IMR-90 (cell line): ENCODE data around the gene TMEM9. TPM values are rescaled to one million over a fixed set of nuclear protein-coding genes. Genes with fewer than 3 reads are reported as not detected.

Experiments used
- ATAC-seq: fragments of 200-7000 bp; cut with Tn5 transposase; 2 replicates; pipeline ENCODE4 v1.9.1; 2020; ENCODE audit warnings: low read depth, mild to moderate bottlenecking, moderate library complexity
- BruUV-seq: library from RNA; stranded (reverse); fragments of 400-500 nt; replicated peaks from 2 replicates; lab custom pipeline; 2021; lab: Mats Ljungman, UMichigan
- CTCF ChIA-PET: fragments of 300-600 bp; formaldehyde crosslinking; extraction: SDS; loops from one replicate; lab custom pipeline; 2021; ENCODE audit warnings: antibody characterized with exemption; lab: Yijun Ruan, JAX
- POLR2A ChIA-PET: fragments of 300-600 bp; sonication (Branson Sonifier 250); formaldehyde crosslinking; loops from one replicate; lab custom pipeline; 2022; ENCODE audit warnings: antibody characterized with exemption; ENCODE audit not compliant: unreplicated experiment; lab: Charles Lee
- DNase-seq: peaks from one replicate; pipeline ENCODE4 v3.0.0; 2013
- H2AFZ ChIP-seq: replicated peaks from 2 replicates; pipeline ENCODE3; 2013; ENCODE audit warnings: low read length, mild to moderate bottlenecking; ENCODE audit not compliant: poor library complexity
- H2AK5ac ChIP-seq: 2 replicates; pipeline ENCODE4 v1.6.1; 2013; ENCODE audit warnings: low read depth, low read length, inconsistent platforms
- H2AK9ac ChIP-seq: replicated peaks from 2 replicates; pipeline ENCODE3; 2013; ENCODE audit warnings: mild to moderate bottlenecking, low read depth, low read length, moderate library complexity; ENCODE audit not compliant: poor library complexity
- H2BK120ac ChIP-seq: 2 replicates; pipeline ENCODE4 v1.6.1; 2013; ENCODE audit warnings: low read depth, low read length, inconsistent platforms
- H2BK15ac ChIP-seq: 3 replicates; pipeline ENCODE4 v1.6.1; 2013; ENCODE audit warnings: low read depth, low read length, inconsistent platforms
- H2BK20ac ChIP-seq: 2 replicates; pipeline ENCODE4 v1.6.1; 2013; ENCODE audit warnings: low read depth, mild to moderate bottlenecking, inconsistent platforms, low read length, moderate library complexity
- H2BK5ac ChIP-seq: 2 replicates; pipeline ENCODE4 v1.6.1; 2013; ENCODE audit warnings: mild to moderate bottlenecking, low read depth, low read length, inconsistent platforms; ENCODE audit not compliant: poor library complexity, severe bottlenecking
- H3K14ac ChIP-seq: replicated peaks from 2 replicates; pipeline ENCODE4 v1.6.1; 2013; ENCODE audit warnings: low read depth, low read length, inconsistent platforms
- H3K18ac ChIP-seq: 2 replicates; pipeline ENCODE4 v1.6.1; 2013; ENCODE audit warnings: low read depth, low read length, control low read depth
- H3K23ac ChIP-seq: 2 replicates; pipeline ENCODE4 v1.6.1; 2013; ENCODE audit warnings: low read depth, low read length, inconsistent platforms
- H3K27ac ChIP-seq: 2 replicates; pipeline ENCODE4 v1.5.1; 2013; ENCODE audit warnings: mild to moderate bottlenecking, control low read depth, low read length; ENCODE audit not compliant: insufficient read depth
- H3K27me3 ChIP-seq: 2 replicates; pipeline ENCODE4 v1.6.1; 2013; ENCODE audit warnings: low read length; ENCODE audit not compliant: control insufficient read depth, insufficient read depth
- H3K36me3 ChIP-seq: 2 replicates; pipeline ENCODE4 v1.6.1; 2013; ENCODE audit warnings: low read length, mixed read lengths; ENCODE audit not compliant: control insufficient read depth, insufficient read depth
- H3K4ac ChIP-seq: 2 replicates; pipeline ENCODE4 v1.6.1; 2013; ENCODE audit warnings: low read depth, low read length, inconsistent platforms
- H3K4me1 ChIP-seq: 2 replicates; pipeline ENCODE4 v1.6.1; 2013; ENCODE audit warnings: low read length, mixed read lengths; ENCODE audit not compliant: control insufficient read depth, insufficient read depth
- H3K4me2 ChIP-seq: 2 replicates; pipeline ENCODE4 v1.6.1; 2013; ENCODE audit warnings: low read depth, mild to moderate bottlenecking, control low read depth, low read length, moderate library complexity
- H3K4me3 ChIP-seq: 2 replicates; pipeline ENCODE4 v1.5.1; 2013; ENCODE audit warnings: low read depth, mild to moderate bottlenecking, control low read depth, low read length, moderate library complexity; ENCODE audit not compliant: insufficient read depth
- H3K56ac ChIP-seq: 2 replicates; pipeline ENCODE4 v1.6.1; 2013; ENCODE audit warnings: low read length, inconsistent platforms; ENCODE audit not compliant: insufficient read depth; ENCODE audit errors: extremely low read depth
- H3K79me1 ChIP-seq, 2 experiments: 2 replicates each; pipeline ENCODE4 v1.6.1; 2013; ENCODE audit warnings: low read length in 2 of 2, inconsistent platforms in 1 of 2, low read depth in 1 of 2
- H3K9ac ChIP-seq: 2 replicates; pipeline ENCODE4 v1.6.1; 2013; ENCODE audit warnings: low read depth, low read length, control low read depth
- H3K9me1 ChIP-seq: 2 replicates; pipeline ENCODE4 v1.6.1; 2013; ENCODE audit warnings: low read length, inconsistent platforms; ENCODE audit not compliant: insufficient read depth
- H3K9me3 ChIP-seq: 2 replicates; pipeline ENCODE4 v1.6.1; 2013; ENCODE audit warnings: low read length; ENCODE audit not compliant: control insufficient read depth, insufficient read depth
- H4K20me1 ChIP-seq: 2 replicates; pipeline ENCODE4 v1.6.1; 2013; ENCODE audit warnings: low read length, inconsistent platforms; ENCODE audit not compliant: insufficient read depth
- H4K5ac ChIP-seq: 2 replicates; pipeline ENCODE4 v1.6.1; 2013; ENCODE audit warnings: mild to moderate bottlenecking, low read depth, low read length, control low read depth
- H4K8ac ChIP-seq, 2 experiments: 2 replicates each; pipeline ENCODE4 v1.6.1; 2013; ENCODE audit warnings: low read depth in 2 of 2, low read length in 2 of 2, control low read depth in 1 of 2, inconsistent platforms in 1 of 2
- H4K91ac ChIP-seq: 2 replicates; pipeline ENCODE4 v1.6.1; 2013; ENCODE audit warnings: low read depth, low read length, inconsistent platforms; ENCODE audit not compliant: insufficient read depth
- BHLHE40 ChIP-seq: fragments of 150-350 bp; IDR thresholded peaks from 2 replicates; pipeline ENCODE4 v1.6.1; 2016; ENCODE audit warnings: mild to moderate bottlenecking, low read depth, low read length
- CEBPB ChIP-seq: IDR thresholded peaks from 2 replicates; pipeline ENCODE4 v1.6.1; 2012; ENCODE audit warnings: low read depth, low read length, improper control_type of control experiment
- FOS ChIP-seq: fragments of 150-350 bp; IDR thresholded peaks from 2 replicates; pipeline ENCODE4 v1.6.1; 2016; ENCODE audit warnings: low read depth, low read length
- MAFK ChIP-seq: IDR thresholded peaks from 2 replicates; pipeline ENCODE4 v1.6.1; 2012; ENCODE audit warnings: low read depth, low read length, improper control_type of control experiment
- MAZ ChIP-seq: IDR thresholded peaks from 2 replicates; pipeline ENCODE4 v1.6.1; 2012; ENCODE audit warnings: low read depth, mild to moderate bottlenecking, low read length, improper control_type of control experiment, moderate library complexity, borderline replicate concordance
- NFE2L2 ChIP-seq: fragments of 150-350 bp; IDR thresholded peaks from 2 replicates; pipeline ENCODE4 v1.6.1; 2016; ENCODE audit warnings: low read depth, mild to moderate bottlenecking, low read length
- POLR2A ChIP-seq: IDR thresholded peaks from 2 replicates; pipeline ENCODE4 v1.6.1; 2012; ENCODE audit warnings: mild to moderate bottlenecking, low read depth, low read length
- RAD21 ChIP-seq: IDR thresholded peaks from 2 replicates; pipeline ENCODE4 v1.6.1; 2012; ENCODE audit warnings: low read length, improper control_type of control experiment
- RCOR1 ChIP-seq: IDR thresholded peaks from 2 replicates; pipeline ENCODE4 v1.6.1; 2012; ENCODE audit warnings: mild to moderate bottlenecking, low read length, improper control_type of control experiment; ENCODE audit not compliant: insufficient replicate concordance
- RFX5 ChIP-seq: IDR thresholded peaks from 2 replicates; pipeline ENCODE4 v1.8.0; 2012; ENCODE audit warnings: low read depth, mild to moderate bottlenecking, low read length, moderate library complexity
- SMC3 ChIP-seq: fragments of 150-350 bp; IDR thresholded peaks from 2 replicates; pipeline ENCODE4 v1.6.1; 2016; ENCODE audit warnings: low read depth, mild to moderate bottlenecking, antibody characterized with exemption, low read length, moderate library complexity
- WGBS, 2 experiments: methylation state at CpG; one replicate each; pipeline versions ENCODE4 v1.1.5 to v1.1.7; 2013; ENCODE audit warnings: missing lambda C conversion rate in 2 of 2; ENCODE audit not compliant: insufficient read length in 1 of 2; ENCODE audit errors: extremely low coverage in 2 of 2; 5-methylcytosine and 5-hydroxymethylcytosine counted together
- dilution Hi-C: fragments of 300-500 bp; cut with HindIII; formaldehyde crosslinking; loops from one replicate; pipeline ENCODE4 v1.14.3; 2018; ENCODE audit warnings: low sequenced_read_pairs; ENCODE audit not compliant: unreplicated experiment
- in situ Hi-C: fragments of 300-500 bp; cut with MboI; formaldehyde crosslinking; loops from 3 replicates; pipeline ENCODE4 v1.14.3; 2019; ENCODE audit warnings: low sequenced_read_pairs, inconsistent platforms, mixed read lengths
- intact Hi-C: fragments of 100-400 bp; cut with micrococcal nuclease; formaldehyde crosslinking; loops from 2 replicates; pipeline ENCODE4 v1.10.0; 2022
- polyA plus RNA-seq, 3 experiments: library from polyadenylated mRNA; depleted of rRNA; stranded (reverse); fragments of >200 nt; gene quantifications; 2 replicates each; pipeline ENCODE4 v1.2.3, GENCODE V29; 2012; ENCODE audit warnings: low replicate concordance in 1 of 3
- total RNA-seq: library from RNA; depleted of rRNA; stranded (reverse); fragments of >200 nt; gene quantifications from 2 replicates; pipeline ENCODE4 v1.2.3, GENCODE V29; 2012
- TF ChIP-seq, protein P1 (sequence below): fragments of 150-350 bp; IDR thresholded peaks from 2 replicates; pipeline ENCODE4 v1.6.1; 2016; ENCODE audit warnings: low read depth, mild to moderate bottlenecking, low read length, moderate library complexity, borderline replicate concordance
- TF ChIP-seq, protein P2 (sequence below): conservative IDR thresholded peaks from 2 replicates; pipeline ENCODE4 v1.5.1; 2012; ENCODE audit warnings: mild to moderate bottlenecking, low read depth, low read length, improper control_type of control experiment

TMEM9 gene
- total and polyA plus RNA-seq, 2 of the 4 experiments (the other 2 are of a cell fraction): 76.7 to 107 TPM

DNA sequence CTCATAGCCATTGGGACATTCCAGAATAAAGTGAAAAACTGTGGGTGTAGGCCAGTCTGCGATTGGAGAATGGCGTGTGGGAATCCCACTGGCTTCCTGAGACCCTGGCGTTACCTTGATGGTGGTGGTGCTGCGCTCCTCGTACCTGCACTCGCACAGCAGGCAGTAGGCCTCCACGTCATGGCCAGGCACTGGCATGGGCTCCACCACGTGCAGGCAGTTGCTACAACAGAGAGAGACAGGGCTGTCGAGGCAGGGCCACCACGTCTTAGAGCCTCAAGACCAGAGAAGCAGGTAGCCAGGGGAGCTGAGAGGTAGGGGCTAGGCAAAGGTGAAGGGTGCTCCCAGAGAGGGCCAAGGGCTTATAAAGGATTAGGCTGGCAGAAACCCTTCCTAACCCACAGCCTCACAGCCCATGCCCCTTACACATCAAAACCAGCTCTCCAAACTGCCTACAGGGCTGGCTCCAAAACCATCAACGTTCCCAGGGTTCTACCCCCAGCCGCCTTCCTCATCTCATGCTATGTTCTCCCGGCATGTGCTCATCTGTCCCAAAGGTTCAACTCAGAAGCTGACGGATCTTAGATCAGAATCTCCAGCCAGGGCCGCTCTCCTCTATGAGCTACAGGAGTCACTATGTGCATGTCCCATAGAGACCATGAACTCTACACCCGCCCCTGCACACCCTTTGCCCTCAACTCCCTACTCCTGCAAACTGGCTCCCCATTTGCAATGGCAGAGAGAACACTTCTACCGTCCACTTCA lies 7.5 kb downstream of the TMEM9 start (continued):
- TF ChIP-seq RAD21: no peak
- no peak for TF ChIP-seq RFX5

DNA sequence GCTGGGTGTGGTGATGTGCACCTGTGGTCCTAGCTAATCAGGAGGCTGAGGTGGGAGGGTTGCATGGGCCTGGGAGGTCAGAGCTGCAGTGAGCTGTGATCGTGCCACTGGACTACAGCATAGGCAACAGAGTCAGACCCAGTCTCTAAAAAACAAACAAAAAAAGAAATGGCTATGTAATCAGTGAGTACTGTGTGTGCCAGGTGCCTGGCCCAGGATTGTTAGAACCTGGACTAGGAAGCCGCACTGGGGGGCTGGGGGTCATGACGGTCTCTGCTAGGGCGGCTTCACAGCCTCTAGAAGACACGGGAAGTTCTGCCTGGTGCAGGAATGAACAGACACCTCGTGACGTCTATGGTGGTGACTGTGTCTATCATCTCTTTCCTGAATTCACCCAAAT lies 8.5 kb downstream of the TMEM9 start:
- H3K14ac ChIP-seq: no peak overlapping the region
- H3K4me1 ChIP-seq: no peaks in the 10 kb centered on the region
- H4K91ac ChIP-seq: no peak overlapping the region
- ChIA-PET POLR2A (no interaction called here), CTCF (no interaction called here)
- BruUV-seq: no TSS peak
- intact Hi-C loops: no loop called here
- H3K9me1 ChIP-seq: no peaks in the 10 kb centered on the region
- H3K56ac ChIP-seq: no peak overlapping the region
- no peak overlapping the region for H4K8ac ChIP-seq
- no peaks in the 10 kb centered on the region for H3K27me3 ChIP-seq
- H2BK5ac ChIP-seq: no peak overlapping the region
- no peaks in the 10 kb centered on the region for H3K9me3 ChIP-seq
- 100% methylated on average over 2 of the region's 7 CpGs; no CpG with 5 or more reads in 1 of the 2 experiments for WGBS, 2 experiments
- H2AK9ac ChIP-seq: no peak overlapping the region
- H3K79me1 ChIP-seq: peaks cover 0 to 16% of the 10 kb centered on the region in 2 experiments; a peak in 2 of 4 replicates
- no peak overlapping the region for H2BK120ac ChIP-seq
- H4K20me1 ChIP-seq: peaks cover 7% of the 10 kb centered on the region; the same call in 1 of the 2 replicates
- no peak overlapping the region for H2AK5ac ChIP-seq
- H2AFZ ChIP-seq: no peak overlapping the region
- ATAC-seq: no peak
- no peak for DNase-seq
- H3K18ac ChIP-seq: no peak overlapping the region
- H3K23ac ChIP-seq: no peak overlapping the region
- no peak overlapping the region for H2BK15ac ChIP-seq
- H3K36me3 ChIP-seq: peaks cover 80% of the 10 kb centered on the region
- no peak overlapping the region for H3K4ac ChIP-seq
- no peak overlapping the region for H3K27ac ChIP-seq
- no peak overlapping the region for H4K5ac ChIP-seq
- no peak overlapping the region for H3K4me2 ChIP-seq
- H2BK20ac ChIP-seq: no peak overlapping the region
- no peak overlapping the region for H3K9ac ChIP-seq
- dilution Hi-C loops: no loop called here
- H3K4me3 ChIP-seq: no peak overlapping the region
- in situ Hi-C loops: no loop called here
- TF ChIP-seq, protein P1, sequence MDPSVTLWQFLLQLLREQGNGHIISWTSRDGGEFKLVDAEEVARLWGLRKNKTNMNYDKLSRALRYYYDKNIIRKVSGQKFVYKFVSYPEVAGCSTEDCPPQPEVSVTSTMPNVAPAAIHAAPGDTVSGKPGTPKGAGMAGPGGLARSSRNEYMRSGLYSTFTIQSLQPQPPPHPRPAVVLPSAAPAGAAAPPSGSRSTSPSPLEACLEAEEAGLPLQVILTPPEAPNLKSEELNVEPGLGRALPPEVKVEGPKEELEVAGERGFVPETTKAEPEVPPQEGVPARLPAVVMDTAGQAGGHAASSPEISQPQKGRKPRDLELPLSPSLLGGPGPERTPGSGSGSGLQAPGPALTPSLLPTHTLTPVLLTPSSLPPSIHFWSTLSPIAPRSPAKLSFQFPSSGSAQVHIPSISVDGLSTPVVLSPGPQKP: no peak
- TF ChIP-seq NFE2L2 (no peak), RFX5 (no peak), FOS (no peak), POLR2A (no peak), SMC3 (no peak), RCOR1 (no peak), CEBPB (no peak), MAFK (no peak), RAD21 (no peak), MAZ (no peak), BHLHE40 (no peak)
- TF ChIP-seq, protein P2, sequence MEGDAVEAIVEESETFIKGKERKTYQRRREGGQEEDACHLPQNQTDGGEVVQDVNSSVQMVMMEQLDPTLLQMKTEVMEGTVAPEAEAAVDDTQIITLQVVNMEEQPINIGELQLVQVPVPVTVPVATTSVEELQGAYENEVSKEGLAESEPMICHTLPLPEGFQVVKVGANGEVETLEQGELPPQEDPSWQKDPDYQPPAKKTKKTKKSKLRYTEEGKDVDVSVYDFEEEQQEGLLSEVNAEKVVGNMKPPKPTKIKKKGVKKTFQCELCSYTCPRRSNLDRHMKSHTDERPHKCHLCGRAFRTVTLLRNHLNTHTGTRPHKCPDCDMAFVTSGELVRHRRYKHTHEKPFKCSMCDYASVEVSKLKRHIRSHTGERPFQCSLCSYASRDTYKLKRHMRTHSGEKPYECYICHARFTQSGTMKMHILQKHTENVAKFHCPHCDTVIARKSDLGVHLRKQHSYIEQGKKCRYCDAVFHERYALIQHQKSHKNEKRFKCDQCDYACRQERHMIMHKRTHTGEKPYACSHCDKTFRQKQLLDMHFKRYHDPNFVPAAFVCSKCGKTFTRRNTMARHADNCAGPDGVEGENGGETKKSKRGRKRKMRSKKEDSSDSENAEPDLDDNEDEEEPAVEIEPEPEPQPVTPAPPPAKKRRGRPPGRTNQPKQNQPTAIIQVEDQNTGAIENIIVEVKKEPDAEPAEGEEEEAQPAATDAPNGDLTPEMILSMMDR: no peak
